ENCODE data around the gene LTB4R. TPM values are rescaled to one million over a fixed set of nuclear protein-coding genes. Genes with fewer than 3 reads are reported as not detected.

LTB4R gene
- total RNA-seq, 2 donors from 2014 or later: 6.4 to 6.6 TPM

DNA sequence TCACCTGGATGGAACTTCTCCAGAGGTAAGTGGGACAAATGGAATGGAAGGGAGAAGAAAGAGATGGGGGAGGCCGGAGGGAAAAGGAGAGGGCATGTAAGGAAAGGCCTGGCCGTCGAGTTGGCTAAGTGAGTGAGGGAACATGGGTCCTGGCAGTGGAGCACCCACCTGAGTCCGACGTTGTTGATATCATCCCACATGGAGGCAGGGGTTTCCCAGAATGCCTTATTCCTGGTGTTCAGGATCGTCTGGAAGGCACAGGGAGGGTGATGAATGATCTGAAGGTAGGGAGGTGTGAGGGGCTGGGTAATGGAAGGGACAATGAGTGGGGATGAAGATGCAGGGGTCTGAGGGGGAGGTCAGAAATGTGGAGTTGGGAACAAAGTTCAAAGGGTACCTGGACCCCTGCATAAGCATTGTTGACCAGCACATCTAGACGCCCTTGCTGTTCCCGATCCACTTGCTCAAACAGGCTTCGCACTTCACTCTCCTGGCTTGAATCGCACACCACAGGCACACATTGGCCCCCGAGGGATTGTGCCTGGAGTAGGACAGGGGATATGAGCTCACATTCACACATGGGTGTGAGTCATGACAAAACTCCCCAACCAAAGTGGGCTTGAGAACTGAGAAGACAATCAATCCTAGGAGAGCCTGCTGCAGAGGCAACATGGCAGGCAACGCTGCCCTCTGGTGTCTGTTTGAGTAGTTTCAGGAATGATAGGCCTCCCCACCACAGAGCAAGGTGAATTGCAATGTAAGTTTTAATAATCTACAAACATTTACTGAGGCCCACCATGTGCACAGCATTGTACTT, 14.8 kb upstream of the LTB4R start:
- 69 to 74% methylated on average over 11 to 12 of the region's 12 CpGs for WGBS, 2 experiments (ENCODE audit: insufficient coverage in 1 of 2, insufficient read length in 1 of 2)
- TF ChIP-seq, protein P1, sequence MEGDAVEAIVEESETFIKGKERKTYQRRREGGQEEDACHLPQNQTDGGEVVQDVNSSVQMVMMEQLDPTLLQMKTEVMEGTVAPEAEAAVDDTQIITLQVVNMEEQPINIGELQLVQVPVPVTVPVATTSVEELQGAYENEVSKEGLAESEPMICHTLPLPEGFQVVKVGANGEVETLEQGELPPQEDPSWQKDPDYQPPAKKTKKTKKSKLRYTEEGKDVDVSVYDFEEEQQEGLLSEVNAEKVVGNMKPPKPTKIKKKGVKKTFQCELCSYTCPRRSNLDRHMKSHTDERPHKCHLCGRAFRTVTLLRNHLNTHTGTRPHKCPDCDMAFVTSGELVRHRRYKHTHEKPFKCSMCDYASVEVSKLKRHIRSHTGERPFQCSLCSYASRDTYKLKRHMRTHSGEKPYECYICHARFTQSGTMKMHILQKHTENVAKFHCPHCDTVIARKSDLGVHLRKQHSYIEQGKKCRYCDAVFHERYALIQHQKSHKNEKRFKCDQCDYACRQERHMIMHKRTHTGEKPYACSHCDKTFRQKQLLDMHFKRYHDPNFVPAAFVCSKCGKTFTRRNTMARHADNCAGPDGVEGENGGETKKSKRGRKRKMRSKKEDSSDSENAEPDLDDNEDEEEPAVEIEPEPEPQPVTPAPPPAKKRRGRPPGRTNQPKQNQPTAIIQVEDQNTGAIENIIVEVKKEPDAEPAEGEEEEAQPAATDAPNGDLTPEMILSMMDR (conservative IDR thresholded peaks at IDR 0.05): peak; percentile 86
- Histone ChIP-seq H3K9ac (ENCODE audit: extremely low read depth, low read length, poor library complexity, severe bottlenecking) (no peak overlapping the region), H3K36me3 (ENCODE audit: control insufficient read depth, insufficient read depth, low read length) (peaks cover 26% of the 10 kb centered on the region), H3K9me3 (ENCODE audit: control insufficient read depth, low read length) (no peaks in the 10 kb centered on the region), H3K4me3 (ENCODE audit: low read length) (no peak overlapping the region), H3K27ac (ENCODE audit: low read depth, low read length) (no peak overlapping the region), H3K4me1 (ENCODE audit: control insufficient read depth, insufficient read depth, low read length) (no peaks in the 10 kb centered on the region), H3K27me3 (ENCODE audit: control insufficient read depth, insufficient read depth, low read length, poor library complexity, severe bottlenecking) (no peaks in the 10 kb centered on the region)
- peak overlapping the region; percentile 50 for H3K27ac Mint-ChIP-seq
- H3K27me3 Mint-ChIP-seq (ENCODE audit: insufficient read depth): no peaks in the 10 kb centered on the region
- DNase-seq: peak; percentile 84
- H3K36me3 Mint-ChIP-seq (ENCODE audit: low read depth): peaks cover 25% of the 10 kb centered on the region
- no peak overlapping the region for H3K4me3 Mint-ChIP-seq
- peaks cover 16% of the 10 kb centered on the region for H3K4me1 Mint-ChIP-seq
- H3K9me3 Mint-ChIP-seq: no peaks in the 10 kb centered on the region

DNA sequence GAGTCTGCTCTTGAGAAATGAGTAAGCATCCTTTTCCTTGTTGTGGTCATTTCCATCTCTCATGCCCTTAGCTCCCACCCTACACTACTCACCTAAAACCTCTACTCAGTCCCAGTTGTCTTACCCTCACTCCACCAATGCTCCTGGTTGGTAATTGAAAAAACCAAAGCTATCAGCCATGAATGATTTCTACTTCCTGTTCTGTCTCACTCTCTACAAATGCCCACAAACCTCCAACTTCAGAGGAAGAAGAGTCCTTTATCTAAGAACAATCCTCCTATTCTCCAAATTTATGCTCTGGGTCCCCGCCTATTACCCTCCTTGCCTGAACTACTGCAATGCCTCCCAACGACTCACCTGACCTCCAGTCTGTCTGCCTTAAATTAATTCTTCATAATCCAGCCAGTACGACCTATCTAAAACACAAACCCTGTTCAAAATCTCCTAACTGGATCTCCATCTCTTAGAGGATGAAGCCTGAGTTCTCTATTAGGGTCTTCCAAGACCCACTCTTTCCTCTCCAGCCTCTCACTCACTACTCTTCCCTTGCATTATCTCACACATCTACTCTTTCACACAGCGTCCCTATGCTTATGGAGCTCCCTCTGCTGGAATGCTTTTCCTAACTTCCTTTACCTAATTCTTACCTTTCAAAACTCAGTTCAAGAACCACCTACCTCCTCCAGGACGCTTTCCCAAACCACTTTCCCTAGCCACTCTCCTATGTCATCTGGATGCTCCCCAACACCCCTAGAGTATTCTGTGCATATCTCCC, 13.9 kb upstream of the LTB4R start:
- 55 to 62% methylated on average over 5 of the region's 5 CpGs for WGBS, 2 experiments (ENCODE audit: insufficient coverage in 1 of 2, insufficient read length in 1 of 2)
- no peak overlapping the region for H3K27ac ChIP-seq (ENCODE audit: low read depth, low read length)

DNA sequence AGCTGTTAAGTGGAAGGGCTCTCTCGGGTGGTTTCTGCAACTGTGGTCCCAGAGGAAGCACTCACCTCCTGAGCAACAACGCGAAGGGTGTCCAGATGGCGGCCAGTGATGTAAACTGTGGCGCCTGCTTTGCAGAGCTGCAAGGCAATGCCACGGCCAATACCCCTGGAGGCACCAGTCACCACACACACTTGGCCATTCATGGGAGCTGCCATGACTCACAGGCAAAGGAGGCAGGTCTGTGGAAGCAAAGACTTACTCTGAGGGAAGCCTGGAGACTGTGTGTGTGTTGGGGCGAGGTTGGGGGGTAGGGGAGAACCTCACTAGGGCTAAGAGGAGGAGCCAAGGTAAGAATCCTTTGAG, 12.4 kb upstream of the LTB4R start:
- no peaks in the 10 kb centered on the region for H3K27me3 Mint-ChIP-seq (ENCODE audit: insufficient read depth)
- peak overlapping the region; percentile 97 for H3K27ac Mint-ChIP-seq
- no peaks in the 10 kb centered on the region for H3K9me3 ChIP-seq (ENCODE audit: control insufficient read depth, low read length)
- peak overlapping the region; percentile 89 for H3K4me3 Mint-ChIP-seq
- peaks cover 44% of the 10 kb centered on the region for H3K36me3 ChIP-seq (ENCODE audit: control insufficient read depth, insufficient read depth, low read length)
- no peak overlapping the region for H3K27ac ChIP-seq (ENCODE audit: low read depth, low read length)
- WGBS, 2 experiments (ENCODE audit: insufficient coverage in 1 of 2, insufficient read length in 1 of 2): 81 to 85% methylated on average over 6 to 7 of the region's 7 CpGs
- DNase-seq: peak; percentile 63
- H3K9ac ChIP-seq (ENCODE audit: extremely low read depth, low read length, poor library complexity, severe bottlenecking): peak overlapping the region; percentile 64
- no peaks in the 10 kb centered on the region for H3K27me3 ChIP-seq (ENCODE audit: control insufficient read depth, insufficient read depth, low read length, poor library complexity, severe bottlenecking)
- TF ChIP-seq, protein P1 (conservative IDR thresholded peaks at IDR 0.05): no peak
- peak overlapping the region; percentile 92 for H3K4me3 ChIP-seq (ENCODE audit: low read length)
- H3K36me3 Mint-ChIP-seq (ENCODE audit: low read depth): peaks cover 40% of the 10 kb centered on the region
- no peaks in the 10 kb centered on the region for H3K9me3 Mint-ChIP-seq
- no peaks in the 10 kb centered on the region for H3K4me1 ChIP-seq (ENCODE audit: control insufficient read depth, insufficient read depth, low read length)
- peaks cover 16% of the 10 kb centered on the region for H3K4me1 Mint-ChIP-seq

More for the DNA sequence above, 13.9 kb upstream of the LTB4R start:
- Mint-ChIP-seq H3K4me3 (no peak overlapping the region), H3K27me3 (ENCODE audit: insufficient read depth) (no peaks in the 10 kb centered on the region), H3K9me3 (no peaks in the 10 kb centered on the region), H3K27ac (peak overlapping the region; percentile 35), H3K4me1 (peaks cover 16% of the 10 kb centered on the region), H3K36me3 (ENCODE audit: low read depth) (peaks cover 29% of the 10 kb centered on the region)
- no peak overlapping the region for H3K9ac ChIP-seq (ENCODE audit: extremely low read depth, low read length, poor library complexity, severe bottlenecking)
- TF ChIP-seq, protein P1 (conservative IDR thresholded peaks at IDR 0.05): peak; percentile 75
- H3K9me3 ChIP-seq (ENCODE audit: control insufficient read depth, low read length): no peaks in the 10 kb centered on the region
- H3K27me3 ChIP-seq (ENCODE audit: control insufficient read depth, insufficient read depth, low read length, poor library complexity, severe bottlenecking): no peaks in the 10 kb centered on the region
- H3K4me1 ChIP-seq (ENCODE audit: control insufficient read depth, insufficient read depth, low read length): no peaks in the 10 kb centered on the region
- H3K4me3 ChIP-seq (ENCODE audit: low read length): no peak overlapping the region
- DNase-seq: no peak
- peaks cover 34% of the 10 kb centered on the region for H3K36me3 ChIP-seq (ENCODE audit: control insufficient read depth, insufficient read depth, low read length)

Measured in endodermal cell (in vitro differentiated cells).